K562 treated with DMSO at 1 percent for 4 hours (cell line): Measurements from ENCODE around the gene APOBR. TPM values are rescaled to one million over a fixed set of nuclear protein-coding genes. Genes with fewer than 3 reads are reported as not detected.

Experiments
- total RNA-seq: library from RNA; unstranded; fragments of 300-600 nt; gene quantifications from 2 replicates; pipeline ENCODE4 v1.2.3, GENCODE V29; 2022; ENCODE audit not compliant: insufficient read depth

The APOBR gene
- 6.0 and 6.2 TPM in 2 replicates for total RNA-seq

DNA sequence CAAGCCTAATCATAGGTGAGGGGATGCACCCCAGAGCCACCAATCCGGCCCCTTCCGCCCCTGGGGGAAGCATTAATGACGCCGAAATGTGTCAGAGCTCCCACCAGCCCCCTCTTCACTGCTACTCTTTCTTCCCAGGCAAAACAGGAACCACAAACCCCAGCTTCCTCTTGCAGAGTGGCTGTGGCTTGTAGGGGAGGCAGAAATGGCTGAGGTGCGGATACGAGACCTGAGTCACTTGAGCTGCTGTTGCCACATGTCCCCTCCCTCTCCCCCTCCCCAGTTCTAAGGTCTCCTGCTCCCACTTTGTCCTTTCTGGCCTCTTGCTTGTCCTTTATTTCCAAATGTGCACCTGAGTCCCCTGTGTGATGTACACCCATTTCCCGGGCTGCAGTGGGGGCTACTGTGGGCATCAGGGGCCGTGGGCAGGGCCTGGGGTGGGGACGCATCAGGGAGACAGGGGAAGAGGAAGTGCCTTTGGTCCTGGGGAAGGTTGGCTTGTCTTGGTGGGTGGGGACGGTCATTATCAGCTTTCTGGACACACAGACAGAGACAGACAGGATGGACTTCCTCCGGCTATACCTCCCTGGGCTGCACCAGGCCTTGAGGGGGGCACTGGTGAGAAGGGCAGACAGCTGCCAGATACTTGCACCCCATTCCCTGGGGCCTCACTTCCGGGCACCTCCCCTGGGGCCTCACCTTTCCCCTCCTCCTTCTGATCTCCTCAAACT is at the start of gene APOBR:
Gene APOBR (plus strand): TSS at position 523 of the 731 bp plus-strand sequence. CDS start 39 bp downstream, at position 562.

DNA sequence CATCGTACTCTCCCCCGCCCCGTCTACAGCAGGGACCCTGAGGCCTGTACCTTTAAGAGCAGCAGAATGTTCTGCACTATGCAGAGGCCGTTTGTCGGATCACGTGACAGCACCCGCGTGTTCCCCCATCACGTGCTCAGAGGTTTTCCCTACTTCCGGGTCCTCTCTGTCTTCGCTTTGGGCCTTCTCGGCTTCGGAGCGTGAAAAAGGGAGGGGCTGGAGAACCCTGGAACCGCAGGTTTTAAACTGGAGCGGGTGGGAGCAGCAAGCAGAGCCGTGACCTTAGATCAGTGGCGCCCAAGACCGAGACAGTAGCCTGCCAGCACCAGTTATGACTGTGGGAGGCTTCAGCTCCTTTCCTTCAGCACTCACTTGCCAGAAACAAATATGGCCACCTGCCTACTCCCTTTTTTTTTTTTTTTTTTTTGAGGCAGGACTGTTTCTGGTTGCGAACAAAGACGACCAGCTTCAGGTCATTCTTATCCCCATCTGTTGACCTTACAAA is 2.4 kb upstream of the APOBR start, which contains the start of gene CLN3:
Gene CLN3 (minus strand): TSS at position 105 of the 505 bp plus-strand sequence. CDS start 315 bp downstream, outside the sequence.

GRCh38 chr16:28538733-28539596 is 44.5 kb downstream of the APOBR start, which contains the start of gene NUPR1:
Gene NUPR1 (minus strand): TSS chr16:28538974. CDS start chr16:28538907, 67 bp downstream.

Other genes starting within 250 kb of the APOBR start
- 0.11 TPM in 1 of 2 replicates, not detected in the other for gene SBK1, start 202.1 kb upstream of the APOBR start, total RNA-seq
- gene NPIPB6, start 131.1 kb upstream of the APOBR start, total RNA-seq = 1.3 TPM in 1 of 2 replicates, not detected in the other
- gene EIF3CL, start 90.8 kb upstream of the APOBR start, total RNA-seq = 78.4 and 137 TPM in 2 replicates
- gene NPIPB7, start 22.3 kb upstream of the APOBR start, total RNA-seq = not detected in 2 replicates
- gene CLN3, start 2.6 kb upstream of the APOBR start, total RNA-seq = 52.3 and 57.5 TPM in 2 replicates
- not detected in 2 replicates for gene IL27, start 12.2 kb downstream of the APOBR start, total RNA-seq
- gene NUPR1, start 44.3 kb downstream of the APOBR start, total RNA-seq = 105 and 134 TPM in 2 replicates
- 31.0 and 40.5 TPM in 2 replicates for gene SGF29, start 59.3 kb downstream of the APOBR start, total RNA-seq
- 4.2 and 4.7 TPM in 2 replicates for gene SULT1A2, start 102.4 kb downstream of the APOBR start, total RNA-seq
- gene SULT1A1, start 115.4 kb downstream of the APOBR start, total RNA-seq = 84.6 and 95.3 TPM in 2 replicates
- not detected in 2 replicates for gene NPIPB8, start 143.4 kb downstream of the APOBR start, total RNA-seq
- gene EIF3C, start 216.8 kb downstream of the APOBR start, total RNA-seq = 236 and 351 TPM in 2 replicates